GM12891 (cell line): Measurements from ENCODE around the gene MAS1L.

Source experiments
- POLR2A ChIP-seq: IDR thresholded peaks from 2 replicates; pipeline ENCODE4 v1.6.1; 2011; ENCODE audit warnings: low read depth, low read length, control low read depth
- POLR2AphosphoS5 ChIP-seq: IDR thresholded peaks from 2 replicates; pipeline ENCODE4 v1.6.1; 2011; ENCODE audit warnings: low read depth, low read length, control low read depth
- TAF1 ChIP-seq: IDR thresholded peaks from 2 replicates; pipeline ENCODE4 v1.6.1; 2011; ENCODE audit warnings: low read depth, low read length, control low read depth

GRCh38 chr6:29528988-29529560, 41.3 kb upstream of the MAS1L start:
- TF ChIP-seq POLR2A (no peak), POLR2AphosphoS5 (no peak), TAF1 (no peak)
